ENCODE measurements around the gene ADCK1. TPM values are rescaled to one million over a fixed set of nuclear protein-coding genes. Genes with fewer than 3 reads are reported as not detected.

The ADCK1 gene
- total and polyA plus RNA-seq, 3 donors from 2014 or later = 7.5 to 14.3 (median 12.3) TPM

DNA sequence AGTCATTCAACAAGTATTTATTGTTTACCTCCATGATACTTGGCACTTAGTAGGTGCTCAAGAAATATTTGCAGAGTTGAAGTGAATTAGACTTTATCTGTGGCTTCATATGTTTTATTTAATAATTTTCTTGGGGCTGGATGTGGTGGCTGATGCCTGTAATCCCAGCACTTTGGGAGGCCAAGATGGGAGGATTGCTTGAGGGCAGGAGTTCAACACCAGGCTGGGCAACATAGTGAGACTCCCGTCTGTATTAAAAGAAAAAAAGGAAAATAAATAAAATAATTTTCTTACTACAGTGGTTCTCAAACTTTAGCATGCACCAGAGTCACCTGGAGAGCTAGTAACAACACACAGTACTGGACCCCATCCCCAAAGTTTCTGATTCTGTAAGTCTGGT, 905 bp downstream of the ADCK1 start:
- Histone ChIP-seq H3K27me3 (no peaks in the 10 kb centered on the region), H3K27ac (peak overlapping the region in 1 of 2 donors; percentile 78), H3K36me3 (ENCODE audit: low read depth, missing control alignments) (no peaks in the 10 kb centered on the region), H3K4me1 (no peaks in the 10 kb centered on the region), H3K9me3 (no peaks in the 10 kb centered on the region), H3K4me3 (peak overlapping the region in 1 of 2 donors; percentile 88)
- no peak for DNase-seq
- TF ChIP-seq, protein P1, sequence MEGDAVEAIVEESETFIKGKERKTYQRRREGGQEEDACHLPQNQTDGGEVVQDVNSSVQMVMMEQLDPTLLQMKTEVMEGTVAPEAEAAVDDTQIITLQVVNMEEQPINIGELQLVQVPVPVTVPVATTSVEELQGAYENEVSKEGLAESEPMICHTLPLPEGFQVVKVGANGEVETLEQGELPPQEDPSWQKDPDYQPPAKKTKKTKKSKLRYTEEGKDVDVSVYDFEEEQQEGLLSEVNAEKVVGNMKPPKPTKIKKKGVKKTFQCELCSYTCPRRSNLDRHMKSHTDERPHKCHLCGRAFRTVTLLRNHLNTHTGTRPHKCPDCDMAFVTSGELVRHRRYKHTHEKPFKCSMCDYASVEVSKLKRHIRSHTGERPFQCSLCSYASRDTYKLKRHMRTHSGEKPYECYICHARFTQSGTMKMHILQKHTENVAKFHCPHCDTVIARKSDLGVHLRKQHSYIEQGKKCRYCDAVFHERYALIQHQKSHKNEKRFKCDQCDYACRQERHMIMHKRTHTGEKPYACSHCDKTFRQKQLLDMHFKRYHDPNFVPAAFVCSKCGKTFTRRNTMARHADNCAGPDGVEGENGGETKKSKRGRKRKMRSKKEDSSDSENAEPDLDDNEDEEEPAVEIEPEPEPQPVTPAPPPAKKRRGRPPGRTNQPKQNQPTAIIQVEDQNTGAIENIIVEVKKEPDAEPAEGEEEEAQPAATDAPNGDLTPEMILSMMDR (IDR thresholded peaks at IDR 0.05) = no peak
- TF ChIP-seq POLR2A (IDR thresholded peaks at IDR 0.05) = no peak
- intact Hi-C loops (cut with DNase I; ENCODE audit: low total_unique reads) = no loop called here
- 67 to 74% methylated on average over 1 of the region's 1 CpG for WGBS, 2 donors

DNA sequence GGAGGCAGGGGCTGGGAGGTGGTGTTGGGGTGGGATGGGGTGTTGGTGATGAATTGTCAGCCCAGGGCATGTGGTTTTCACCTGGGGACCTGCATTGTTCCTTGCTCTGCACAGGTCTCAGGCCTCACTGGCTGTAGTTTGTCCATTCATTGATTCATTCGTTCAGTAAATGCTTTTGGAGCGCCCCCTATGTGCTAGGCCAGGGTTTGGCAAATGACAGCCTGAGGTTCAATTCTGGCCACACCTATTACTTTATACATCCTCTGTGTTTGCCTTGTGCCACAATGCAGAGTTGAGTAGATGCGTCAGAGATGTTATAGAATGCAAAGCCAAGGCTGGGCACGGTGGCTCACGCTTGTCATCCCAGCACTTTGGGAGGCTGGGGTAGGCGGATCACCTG, 4.7 kb downstream of the ADCK1 start:
- intact Hi-C loops (cut with DNase I; ENCODE audit: low total_unique reads) = no loop called here
- H3K27ac ChIP-seq = no peak overlapping the region
- WGBS, 2 donors = 74 to 76% methylated on average over 6 of the region's 6 CpGs
- H3K4me1 ChIP-seq = no peaks in the 10 kb centered on the region
- H3K9me3 ChIP-seq = no peaks in the 10 kb centered on the region
- no peak for TF ChIP-seq POLR2A (IDR thresholded peaks at IDR 0.05)
- TF ChIP-seq, protein P1 (IDR thresholded peaks at IDR 0.05) = peak in 1 of 3 experiments; percentile 9
- peak; percentile 19 for DNase-seq
- H3K36me3 ChIP-seq (ENCODE audit: low read depth, missing control alignments) = no peaks in the 10 kb centered on the region
- H3K27me3 ChIP-seq = no peaks in the 10 kb centered on the region
- H3K4me3 ChIP-seq = no peak overlapping the region

DNA sequence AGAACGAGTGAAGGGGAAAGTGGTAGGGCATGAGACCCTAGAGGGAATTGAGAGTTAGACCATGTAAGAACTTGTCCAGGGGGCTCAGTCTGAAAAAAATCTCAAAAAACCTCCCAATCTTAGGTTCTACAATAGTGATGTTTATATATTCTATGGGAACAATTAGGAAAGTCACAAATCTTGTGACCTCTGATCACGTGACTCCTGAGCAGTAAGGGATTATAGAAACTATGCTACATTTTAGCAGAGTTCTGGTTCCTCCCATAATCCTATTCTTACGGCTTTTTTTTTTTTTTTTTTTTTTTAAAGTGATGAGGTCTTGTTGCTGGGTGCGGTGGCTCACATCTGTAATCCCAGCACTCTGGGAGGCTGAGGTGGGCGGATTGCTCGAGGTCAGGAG, 5.8 kb downstream of the ADCK1 start:
- intact Hi-C loops (cut with DNase I; ENCODE audit: low total_unique reads) = no loop called here

DNA sequence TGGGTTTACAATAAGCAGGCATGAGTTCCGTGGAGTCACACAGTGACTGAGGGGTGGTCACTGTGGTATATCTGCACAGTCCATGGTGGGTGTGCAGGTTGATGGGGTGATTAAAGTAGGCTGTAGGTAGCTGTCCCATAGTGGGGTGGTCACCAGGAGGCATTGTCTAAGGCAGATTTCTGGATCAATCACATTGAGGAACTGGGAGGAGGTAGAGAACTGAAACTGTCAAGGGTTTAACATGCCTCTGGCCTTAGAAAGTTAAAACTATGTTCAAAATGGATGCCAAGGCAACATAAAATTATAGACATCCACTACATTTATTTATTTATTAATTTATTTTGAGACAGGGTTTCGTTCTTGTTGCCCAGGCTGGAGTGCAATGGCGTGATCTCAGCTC, 8.3 kb downstream of the ADCK1 start:
- Histone ChIP-seq H3K27me3 (no peaks in the 10 kb centered on the region), H3K4me1 (no peaks in the 10 kb centered on the region), H3K9me3 (no peaks in the 10 kb centered on the region), H3K36me3 (ENCODE audit: low read depth, missing control alignments) (no peaks in the 10 kb centered on the region), H3K4me3 (no peak overlapping the region), H3K27ac (no peak overlapping the region)
- no peak for TF ChIP-seq POLR2A (IDR thresholded peaks at IDR 0.05)
- TF ChIP-seq, protein P1 (IDR thresholded peaks at IDR 0.05) = no peak
- WGBS, 2 donors = 87 to 100% methylated on average over 3 of the region's 3 CpGs
- no peak for DNase-seq
- intact Hi-C loops (cut with DNase I; ENCODE audit: low total_unique reads) = no loop called here

More for the DNA sequence above, 5.8 kb downstream of the ADCK1 start:
- WGBS, 2 donors = 85 to 89% methylated on average over 6 of the region's 6 CpGs
- no peaks in the 10 kb centered on the region for H3K27me3 ChIP-seq
- no peak overlapping the region for H3K27ac ChIP-seq
- H3K9me3 ChIP-seq = no peaks in the 10 kb centered on the region
- no peak overlapping the region for H3K4me3 ChIP-seq
- H3K4me1 ChIP-seq = no peaks in the 10 kb centered on the region
- no peak for TF ChIP-seq POLR2A (IDR thresholded peaks at IDR 0.05)
- TF ChIP-seq, protein P1 (IDR thresholded peaks at IDR 0.05) = no peak
- DNase-seq = no peak
- H3K36me3 ChIP-seq (ENCODE audit: low read depth, missing control alignments) = no peaks in the 10 kb centered on the region

DNA sequence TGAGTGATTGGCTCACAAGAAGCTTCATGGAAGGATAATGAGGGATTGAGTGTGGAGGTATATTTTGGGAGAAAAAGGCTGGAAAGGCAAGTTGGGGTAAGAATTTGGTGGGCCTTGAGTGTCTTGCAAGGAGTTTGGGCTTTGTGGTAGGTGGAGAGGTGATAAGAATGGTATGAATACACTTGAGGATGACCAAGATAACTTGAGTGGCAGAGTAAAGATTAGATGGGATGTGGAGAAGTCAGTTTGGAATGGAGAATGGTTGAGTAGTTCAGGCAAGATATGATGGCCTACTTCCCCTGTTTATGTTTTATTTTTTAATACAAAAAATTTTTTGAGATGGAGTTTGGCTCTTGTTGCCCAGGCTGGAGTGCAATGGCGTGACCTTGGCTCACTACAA, 9.1 kb downstream of the ADCK1 start:
- H3K4me1 ChIP-seq = no peaks in the 10 kb centered on the region
- no peak overlapping the region for H3K4me3 ChIP-seq
- no peaks in the 10 kb centered on the region for H3K27me3 ChIP-seq
- H3K9me3 ChIP-seq = no peaks in the 10 kb centered on the region
- 94 to 100% methylated on average over 1 of the region's 1 CpG for WGBS, 2 donors
- no peak for DNase-seq
- intact Hi-C loops (cut with DNase I; ENCODE audit: low total_unique reads) = no loop called here
- TF ChIP-seq, protein P1 (IDR thresholded peaks at IDR 0.05) = no peak
- no peak for TF ChIP-seq POLR2A (IDR thresholded peaks at IDR 0.05)
- no peaks in the 10 kb centered on the region for H3K36me3 ChIP-seq (ENCODE audit: low read depth, missing control alignments)
- no peak overlapping the region for H3K27ac ChIP-seq
